GM12878 (cell line): ENCODE data around the gene PTPRD. TPM values are rescaled to one million over a fixed set of nuclear protein-coding genes. Genes with fewer than 3 reads are reported as not detected.

Source experiments
- E4F1 ChIP-seq: fragments of 450-650 bp; IDR thresholded peaks from 2 replicates; pipeline ENCODE4 v1.6.1; 2018; ENCODE audit warnings: borderline replicate concordance, mild to moderate bottlenecking; ENCODE audit not compliant: partially characterized antibody
- MAX ChIP-seq: IDR thresholded peaks from 2 replicates; pipeline ENCODE4 v1.6.1; 2012; ENCODE audit warnings: low read depth, low read length, improper control_type of control experiment
- REST ChIP-seq: IDR thresholded peaks from 2 replicates; pipeline ENCODE4 v1.6.1; 2012; ENCODE audit warnings: mild to moderate bottlenecking, low read depth, low read length
- ZBTB4 ChIP-seq: fragments of 450-650 bp; formaldehyde crosslinking; IDR thresholded peaks from 2 replicates; pipeline ENCODE4 v1.4.0; 2022; ENCODE audit warnings: mild to moderate bottlenecking, moderate library complexity
- polyA plus RNA-seq, 11 experiments: library from polyadenylated mRNA; depleted of rRNA in 4 of 11; unstranded in 6 of 11; stranded (reverse) in 5 of 11; fragments of >200 nt; fragmentation: Nextera tagmentation in 4 of 11; fragmentation: Illumina TruSeq in 1 of 11; extraction: Ambion mirVana in 4 of 11; extraction: Trizol in 1 of 11; gene quantifications; 1 replicate in 1 of 11; 2 replicates in 10 of 11; pipeline versions ENCODE4 v1.2.1 to v1.2.3, GENCODE V29; 2011 to 2016; ENCODE audit warnings: inconsistent platforms in 2 of 11, missing spikeins in 2 of 11, low read depth in 1 of 11
- total RNA-seq, 4 experiments: library from RNA; depleted of rRNA in 3 of 4; stranded (reverse); fragments of >200 nt in 3 of 4; fragmentation: Illumina TruSeq in 1 of 4; extraction: Trizol in 1 of 4; gene quantifications; 2 replicates each; pipeline versions ENCODE4 v1.2.1 to v1.2.3, GENCODE V29; 2013 to 2021

Gene PTPRD
- total and polyA plus RNA-seq, 10 of the 15 experiments (the other 5 are each of a cell fraction or from before 2014, with no cell fraction given) = under 0.01 to 0.05 (median 0.01) TPM; not detected in 7

GRCh38 chr9:8772302-8772701 lies 1840.5 kb downstream of the PTPRD start (continued):
- TF ChIP-seq REST = no peak
- TF ChIP-seq MAX = no peak
- TF ChIP-seq E4F1 = no peak
- TF ChIP-seq ZBTB4 (CRISPR knock-in tag) = no peak
- TF ChIP-seq, all 136 proteins: peak for 0
